B cell (primary cell): ENCODE measurements around the gene PIWIL1. TPM values are rescaled to one million over a fixed set of nuclear protein-coding genes. Genes with fewer than 3 reads are reported as not detected.

ENCODE experiments used
- ATAC-seq: fragments of 200-7000 bp; cut with Tn5 transposase; one replicate; pipeline ENCODE4 v1.10.0; 2021; ENCODE audit warnings: low read depth, mild to moderate bottlenecking, moderate number of reproducible peaks, moderate library complexity
- CTCF ChIA-PET: fragments of 350-600 bp; sonication (Branson Sonifier 250); formaldehyde crosslinking; loops from one replicate; lab custom pipeline; 2021; ENCODE audit warnings: antibody characterized with exemption, inconsistent platforms; lab: Charles Lee
- POLR2A ChIA-PET: fragments of 350-600 bp; sonication (Branson Sonifier 250); formaldehyde crosslinking; loops from one replicate; lab custom pipeline; 2021; ENCODE audit warnings: antibody characterized with exemption; lab: Charles Lee
- DNase-seq: peaks from one replicate; pipeline ENCODE4 v3.0.0; 2013
- H2AFZ ChIP-seq: 2 replicates; pipeline ENCODE4 v1.6.1; 2012; ENCODE audit warnings: mild to moderate bottlenecking, low read depth, low read length; ENCODE audit not compliant: insufficient read depth, poor library complexity, severe bottlenecking
- H3K27ac ChIP-seq, 2 donors: 1 replicate in 1 of 2; 2 replicates in 1 of 2; pipeline ENCODE4 v1.5.1; 2012 to 2013; ENCODE audit warnings: low read length in 2 of 2, mild to moderate bottlenecking in 2 of 2, moderate library complexity in 1 of 2
- H3K27me3 ChIP-seq, 4 experiments: fragments of 200-600 bp in 1 of 4; sonication (generic) in 1 of 4; replicated peaks in 1 of 4; 1 replicate in 2 of 4; 2 replicates in 2 of 4; pipeline versions ENCODE4 v1.6.1 to v1.7.0; 2013 to 2016; ENCODE audit warnings: low read length in 3 of 4, mild to moderate bottlenecking in 2 of 4, mixed read lengths in 1 of 4, moderate library complexity in 1 of 4; ENCODE audit not compliant: insufficient read depth in 4 of 4, control insufficient read depth in 3 of 4; ENCODE audit errors: control extremely low read depth in 1 of 4
- H3K36me3 ChIP-seq, 2 experiments: replicated peaks in 1 of 2; 1 replicate in 1 of 2; 2 replicates in 1 of 2; pipeline versions ENCODE4 v1.6.1 to v1.7.1; 2013; ENCODE audit warnings: low read length in 1 of 2; ENCODE audit not compliant: insufficient read depth in 2 of 2, control insufficient read depth in 1 of 2; ENCODE audit errors: control extremely low read depth in 1 of 2, extremely low read depth in 1 of 2
- H3K4me1 ChIP-seq, 2 donors: fragments of 200-600 bp in 1 of 2; sonication (generic) in 1 of 2; 1 replicate in 1 of 2; 2 replicates in 1 of 2; pipeline versions ENCODE4 v1.5.1 to v1.6.1; 2013 to 2017; ENCODE audit warnings: low read length in 2 of 2; ENCODE audit not compliant: control insufficient read depth in 2 of 2, insufficient read depth in 2 of 2
- H3K4me2 ChIP-seq: replicated peaks from 2 replicates; pipeline ENCODE3; 2012; ENCODE audit warnings: mild to moderate bottlenecking, low read depth, low read length; ENCODE audit not compliant: poor library complexity, severe bottlenecking
- H3K4me3 ChIP-seq, 5 experiments: fragments of 200-600 bp in 1 of 5; sonication (generic) in 1 of 5; 1 replicate in 3 of 5; 2 replicates in 2 of 5; pipeline versions ENCODE4 v1.5.1 to v1.7.0; 2011 to 2016; ENCODE audit warnings: low read length in 4 of 5, mild to moderate bottlenecking in 4 of 5, low read depth in 2 of 5, control low read depth in 1 of 5, moderate library complexity in 1 of 5; ENCODE audit not compliant: insufficient read depth in 1 of 5; ENCODE audit errors: control extremely low read depth in 1 of 5, extremely low read depth in 1 of 5
- H3K79me2 ChIP-seq: fragments of 200-600 bp; sonication (generic); one replicate; pipeline ENCODE4 v1.6.0; 2016; ENCODE audit warnings: low read length; ENCODE audit not compliant: control insufficient read depth, insufficient read depth
- H3K9ac ChIP-seq: fragments of 200-600 bp; sonication (generic); 2 replicates; pipeline ENCODE4 v1.6.1; 2017; ENCODE audit warnings: mild to moderate bottlenecking, low read length, moderate library complexity
- H3K9me3 ChIP-seq, 3 donors: one replicate each; pipeline versions ENCODE4 v1.6.1 to v1.7.1; 2013; ENCODE audit warnings: low read length in 2 of 3; ENCODE audit not compliant: control insufficient read depth in 2 of 3, insufficient read depth in 1 of 3; ENCODE audit errors: control extremely low read depth in 1 of 3
- H4K20me1 ChIP-seq: 2 replicates; pipeline ENCODE4 v1.6.0; 2012; ENCODE audit warnings: mild to moderate bottlenecking, low read length; ENCODE audit not compliant: insufficient read depth, control insufficient read depth, poor library complexity, severe bottlenecking
- H3K27ac Mint-ChIP-seq: one replicate; pipeline ENCODE4 v1.8.0; 2021; ENCODE audit warnings: mixed read lengths
- H3K27me3 Mint-ChIP-seq: one replicate; pipeline ENCODE4 v1.8.0; 2021; ENCODE audit warnings: mixed read lengths
- H3K4me1 Mint-ChIP-seq: one replicate; pipeline ENCODE4 v1.8.0; 2021; ENCODE audit warnings: mixed read lengths
- H3K4me3 Mint-ChIP-seq: one replicate; pipeline ENCODE4 v1.8.0; 2021; ENCODE audit warnings: mixed read lengths
- H3K9me3 Mint-ChIP-seq: one replicate; pipeline ENCODE4 v1.8.0; 2022; ENCODE audit warnings: mixed read lengths; ENCODE audit not compliant: insufficient read depth
- CTCF ChIP-seq: fragments of 200-600 bp; IDR thresholded peaks from one replicate; pipeline ENCODE4 v1.8.0; 2022; ENCODE audit warnings: antibody characterized with exemption, mild to moderate bottlenecking
- EZH2 ChIP-seq: IDR thresholded peaks from 2 replicates; pipeline ENCODE4 v1.6.1; 2012; ENCODE audit warnings: borderline replicate concordance, low read depth, mild to moderate bottlenecking, moderate library complexity, low read length; ENCODE audit not compliant: insufficient read depth, poor library complexity, severe bottlenecking
- WGBS: methylation state at CpG from one replicate; pipeline ENCODE4 v1.1.5; 2013; ENCODE audit warnings: missing lambda C conversion rate; ENCODE audit not compliant: insufficient coverage; 5-methylcytosine and 5-hydroxymethylcytosine counted together
- intact Hi-C: fragments of 100-400 bp; cut with micrococcal nuclease; formaldehyde crosslinking; loops from one replicate; pipeline ENCODE4 v1.10.0; 2022
- polyA plus RNA-seq: library from polyadenylated mRNA; depleted of rRNA; stranded (reverse); fragments of >200 nt; gene quantifications from 2 replicates; pipeline ENCODE4 v1.2.3, GENCODE V29; 2012
- total RNA-seq, 2 donors: library from RNA; stranded (reverse); fragments of 120-200 nt in 1 of 2; gene quantifications; 1 replicate in 1 of 2; 2 replicates in 1 of 2; pipeline versions ENCODE4 v1.2.3 to v1.2.4, GENCODE V29; 2013 to 2022

Gene PIWIL1
- total and polyA plus RNA-seq, 2 donors (not counting 1 experiment from before 2014, with no cell fraction given), result not detected

- no peaks in the 10 kb centered on the region for H4K20me1 ChIP-seq
- ATAC-seq, result no peak
Observed at GRCh38 chr12:130385193-130385592, 47.5 kb downstream of the PIWIL1 start.

GRCh38 chr12:130391186-130391585 lies 53.5 kb downstream of the PIWIL1 start:
- H3K4me3 ChIP-seq, result no peak overlapping the region
- DNase-seq (no peak), ATAC-seq (no peak)
- ChIA-PET CTCF (no interaction called here), POLR2A (no interaction called here)
- TF ChIP-seq CTCF, result no peak
- TF ChIP-seq EZH2, result no peak
- H3K27ac ChIP-seq, result no peak overlapping the region
- no peak overlapping the region for H3K4me2 ChIP-seq
- Mint-ChIP-seq H3K9me3 (peaks cover 2% of the 10 kb centered on the region), H3K27ac (no peak overlapping the region), H3K4me3 (no peak overlapping the region), H3K27me3 (no peaks in the 10 kb centered on the region), H3K4me1 (no peaks in the 10 kb centered on the region)
- no peak overlapping the region for H2AFZ ChIP-seq
- H3K36me3 ChIP-seq, result no peaks in the 10 kb centered on the region
- peaks cover 0 to 24% (median 11%) of the 10 kb centered on the region in 3 donors for H3K9me3 ChIP-seq
- H3K9ac ChIP-seq, result no peak overlapping the region
- WGBS, result 78% methylated on average over 8 of the region's 14 CpGs
- intact Hi-C loops, result no loop called here
- H3K27me3 ChIP-seq, result no peaks in the 10 kb centered on the region
- H4K20me1 ChIP-seq, result no peaks in the 10 kb centered on the region
- no peaks in the 10 kb centered on the region for H3K4me1 ChIP-seq
- no peaks in the 10 kb centered on the region for H3K79me2 ChIP-seq

More at GRCh38 chr12:130385193-130385592, 47.5 kb downstream of the PIWIL1 start:
- H3K27me3 ChIP-seq, result no peaks in the 10 kb centered on the region
- H3K79me2 ChIP-seq, result no peaks in the 10 kb centered on the region
- CTCF ChIA-PET, result no interaction called here
- POLR2A ChIA-PET, result no interaction called here
- peaks cover 0 to 17% (median 15%) of the 10 kb centered on the region in 3 donors for H3K9me3 ChIP-seq
- no peak overlapping the region for H3K9ac ChIP-seq
- H3K27ac ChIP-seq, result no peak overlapping the region
- no peaks in the 10 kb centered on the region for H3K36me3 ChIP-seq
- H3K4me3 ChIP-seq, result no peak overlapping the region
- no peak overlapping the region for H3K27ac Mint-ChIP-seq
- H3K4me2 ChIP-seq, result no peak overlapping the region
- no peaks in the 10 kb centered on the region for H3K4me1 Mint-ChIP-seq
- no peak for DNase-seq
- no peaks in the 10 kb centered on the region for H3K27me3 Mint-ChIP-seq
- intact Hi-C loops, result no loop called here
- WGBS, result 100% methylated on average over 4 of the region's 4 CpGs
- no peak overlapping the region for H3K4me3 Mint-ChIP-seq
- H2AFZ ChIP-seq, result no peak overlapping the region
- H3K9me3 Mint-ChIP-seq, result peaks cover 2% of the 10 kb centered on the region
- no peaks in the 10 kb centered on the region for H3K4me1 ChIP-seq
- no peak for TF ChIP-seq CTCF
